Stimulated activated naive CD8-positive, alpha-beta T cell treated with anti-CD3 and anti-CD28 coated beads, Interleukin-15, Interleukin-2, amounts not matched to agents 100 ng/mL and 50 ng/mL, for 24 hours (primary cell): ENCODE measurements around the gene ESR1.
"Not testable (repeated sequence)": the region's sequence is repeated elsewhere in the genome, so short reads cannot be mapped to it uniquely, and the experiment has no call there.

Experiments
- H3K27ac Mint-ChIP-seq: one replicate; pipeline ENCODE4 v1.8.0; 2021; ENCODE audit warnings: mild to moderate bottlenecking, mixed read lengths
- H3K27me3 Mint-ChIP-seq: one replicate; pipeline ENCODE4 v1.8.0; 2021; ENCODE audit warnings: mixed read lengths
- H3K36me3 Mint-ChIP-seq: one replicate; pipeline ENCODE4 v1.8.0; 2021; ENCODE audit warnings: low read depth, mixed read lengths
- H3K4me1 Mint-ChIP-seq: one replicate; pipeline ENCODE4 v1.8.0; 2021; ENCODE audit warnings: low read depth, mixed read lengths
- H3K4me3 Mint-ChIP-seq: one replicate; pipeline ENCODE4 v1.8.0; 2021; ENCODE audit warnings: mild to moderate bottlenecking, mixed read lengths
- H3K9me3 Mint-ChIP-seq: one replicate; pipeline ENCODE4 v1.8.0; 2021; ENCODE audit warnings: mixed read lengths

ESR1 gene

DNA sequence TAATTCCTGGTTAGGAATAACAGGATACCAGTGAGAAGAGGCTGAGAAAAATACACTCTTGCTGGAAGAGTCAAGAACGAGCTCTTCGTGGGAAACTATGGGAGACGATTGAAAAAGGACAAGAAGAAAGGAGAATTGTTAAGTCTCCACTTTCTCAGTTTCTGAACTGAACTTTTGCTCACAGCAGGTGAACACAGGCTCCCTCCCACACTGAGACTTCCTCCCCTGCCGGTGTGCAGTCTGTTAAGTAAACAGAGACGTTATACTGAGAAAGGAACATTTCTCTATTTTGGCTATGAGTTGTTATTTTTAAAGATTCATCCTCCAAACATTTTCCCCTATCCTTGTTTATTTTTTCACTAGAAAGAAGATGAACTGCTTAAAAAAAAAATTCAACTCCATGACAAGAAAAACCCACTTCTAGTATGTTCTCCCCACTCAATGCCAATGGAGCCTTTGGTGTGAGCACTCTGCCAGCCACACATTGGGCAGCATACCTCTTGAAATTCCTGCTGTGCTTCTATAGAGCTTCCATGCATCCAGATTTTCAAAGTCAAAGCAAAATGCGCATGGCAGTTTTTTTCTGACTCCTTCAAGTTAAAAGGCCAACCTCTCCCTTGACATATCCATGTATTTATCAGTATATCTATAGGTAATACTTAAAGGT, 250.5 kb downstream of the ESR1 start:
- Mint-ChIP-seq H3K4me3 (no peak overlapping the region), H3K9me3 (no peaks in the 10 kb centered on the region), H3K36me3 (no peaks in the 10 kb centered on the region), H3K4me1 (no peaks in the 10 kb centered on the region), H3K27ac (no peak overlapping the region), H3K27me3 (peaks cover 4% of the 10 kb centered on the region)

DNA sequence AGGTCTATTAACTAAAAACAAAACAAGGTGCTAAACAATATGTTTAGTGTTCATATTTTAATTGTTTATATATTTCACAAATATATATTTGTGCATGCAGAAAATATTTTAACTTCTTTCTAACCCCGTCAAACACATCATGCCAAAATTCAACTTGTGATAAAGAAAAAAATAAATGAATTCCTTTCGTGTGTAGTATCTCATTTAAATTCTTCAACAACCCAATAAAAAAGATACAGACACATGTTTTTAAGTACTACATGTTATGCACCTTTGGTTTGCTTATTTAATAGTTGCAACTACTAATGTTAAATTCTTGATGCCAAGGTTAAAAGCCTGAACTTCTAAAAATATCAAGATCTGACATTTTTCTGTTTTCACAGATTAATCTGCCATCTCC, 252.4 kb downstream of the ESR1 start:
- Mint-ChIP-seq H3K9me3 (no peaks in the 10 kb centered on the region), H3K4me1 (no peaks in the 10 kb centered on the region), H3K27ac (no peak overlapping the region), H3K27me3 (peaks cover 4% of the 10 kb centered on the region), H3K4me3 (no peak overlapping the region), H3K36me3 (no peaks in the 10 kb centered on the region)

DNA sequence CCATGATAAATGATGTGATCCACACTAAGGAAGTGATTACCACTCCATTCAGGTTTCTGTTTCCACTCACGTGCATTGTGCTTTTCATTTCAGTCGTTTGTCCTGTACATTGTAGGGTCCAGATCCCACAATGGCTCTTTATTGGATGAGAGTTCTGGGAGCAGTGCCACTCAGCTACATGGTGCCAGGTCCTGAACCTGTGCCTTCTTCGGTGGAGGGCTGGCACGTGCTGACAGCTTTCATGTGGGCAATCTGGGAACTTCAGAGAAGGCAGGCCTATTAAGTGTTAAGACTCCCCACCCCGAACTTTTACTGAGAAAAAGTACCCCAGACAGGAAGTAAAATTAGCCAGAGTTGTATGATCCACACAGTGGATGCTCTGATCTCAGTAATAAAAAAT, 255.0 kb downstream of the ESR1 start:
- Mint-ChIP-seq H3K4me3 (no peak overlapping the region), H3K27me3 (peaks cover 4% of the 10 kb centered on the region), H3K27ac (no peak overlapping the region), H3K36me3 (no peaks in the 10 kb centered on the region), H3K4me1 (no peaks in the 10 kb centered on the region), H3K9me3 (no peaks in the 10 kb centered on the region)

DNA sequence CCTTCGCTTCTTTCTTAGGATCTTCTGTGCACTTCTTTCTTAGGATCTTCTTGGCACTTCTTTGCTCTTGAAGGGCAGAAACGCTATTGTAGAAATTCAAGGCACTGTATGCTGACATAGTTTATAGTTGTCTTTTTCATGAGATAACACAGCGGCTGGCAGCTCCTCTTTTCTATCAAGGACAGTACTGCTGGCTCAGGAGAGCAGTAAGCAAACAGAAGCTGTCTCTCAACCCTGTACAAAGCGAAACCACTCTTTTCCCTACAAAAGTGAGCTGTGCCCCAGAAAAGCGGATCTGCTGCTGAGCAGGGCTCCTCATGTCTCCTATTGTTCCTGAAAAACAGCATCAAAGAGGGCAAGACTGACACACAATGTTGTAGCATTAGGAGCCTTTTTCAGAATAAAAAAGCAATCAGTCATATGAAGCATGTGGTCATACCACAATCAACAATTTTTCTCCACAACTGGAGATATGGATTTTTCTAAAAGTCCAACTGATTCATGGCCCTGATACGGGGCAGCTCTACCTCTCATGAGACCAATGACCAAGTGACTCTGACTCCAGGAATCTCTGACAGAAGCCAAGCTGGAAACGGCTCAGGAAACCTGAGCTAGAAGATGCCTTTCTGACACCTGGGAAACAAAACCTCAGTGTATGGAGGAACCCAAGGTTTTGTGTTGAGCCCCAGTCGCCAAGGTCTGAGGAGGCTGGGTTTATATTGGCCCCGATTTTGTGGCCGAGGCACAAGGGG, 255.9 kb downstream of the ESR1 start:
- no peaks in the 10 kb centered on the region for H3K9me3 Mint-ChIP-seq
- H3K27ac Mint-ChIP-seq, result no peak overlapping the region
- no peak overlapping the region for H3K4me3 Mint-ChIP-seq
- H3K36me3 Mint-ChIP-seq, result no peaks in the 10 kb centered on the region
- H3K27me3 Mint-ChIP-seq, result peaks cover 4% of the 10 kb centered on the region
- no peaks in the 10 kb centered on the region for H3K4me1 Mint-ChIP-seq

DNA sequence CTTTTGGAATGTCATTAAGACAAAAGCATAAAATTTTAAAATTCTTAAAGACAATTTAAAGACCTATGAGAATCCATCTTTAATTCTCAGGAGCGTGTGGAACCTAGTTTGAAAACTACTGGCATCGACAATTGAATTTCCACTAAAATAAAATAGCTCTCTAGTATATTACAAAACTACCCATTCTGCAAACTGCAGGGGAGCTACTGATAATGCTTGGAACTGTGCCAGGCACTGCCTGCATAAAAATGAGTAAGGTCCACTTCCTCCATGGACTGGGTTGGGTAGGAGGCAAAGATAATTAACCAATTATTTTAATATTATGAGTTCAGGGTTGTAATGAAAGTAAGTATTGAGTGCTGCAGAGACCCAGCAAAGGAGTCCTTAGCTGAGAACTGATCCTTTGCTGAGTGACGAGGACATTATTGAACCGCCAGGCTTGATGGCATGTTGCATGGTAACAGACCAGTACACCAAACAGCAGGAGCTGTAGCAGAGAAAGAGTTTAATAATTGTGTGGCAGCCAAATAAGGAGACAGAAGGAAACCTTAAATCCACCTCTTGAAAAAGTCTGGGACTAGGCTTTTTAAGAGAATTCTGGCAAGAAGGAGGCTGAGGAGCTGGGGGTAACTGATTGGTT, 261.3 kb downstream of the ESR1 start:
- Mint-ChIP-seq H3K36me3 (no peaks in the 10 kb centered on the region), H3K27me3 (no peaks in the 10 kb centered on the region), H3K4me3 (no peak overlapping the region), H3K9me3 (no peaks in the 10 kb centered on the region), H3K27ac (no peak overlapping the region), H3K4me1 (no peaks in the 10 kb centered on the region)

DNA sequence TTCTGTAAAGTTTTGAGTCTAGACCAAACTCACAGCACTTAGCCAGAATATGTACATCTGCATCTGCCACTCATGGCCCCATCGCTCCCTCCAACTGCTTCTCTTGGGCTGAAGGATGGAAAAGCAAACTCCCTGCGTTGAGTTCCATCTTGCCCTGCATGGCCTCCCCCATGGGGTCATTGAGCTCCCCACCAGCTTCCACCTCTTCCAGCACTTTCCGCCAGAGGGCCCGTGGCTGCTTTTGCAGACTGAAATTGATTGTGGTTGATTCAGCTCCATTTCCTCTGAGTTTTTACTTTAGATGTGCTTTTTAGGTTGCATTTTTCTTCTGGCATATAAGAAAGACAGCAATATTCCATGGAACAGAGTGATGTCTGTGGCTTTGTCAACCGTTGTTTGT, 263.1 kb downstream of the ESR1 start:
- Mint-ChIP-seq H3K27ac (no peak overlapping the region), H3K36me3 (no peaks in the 10 kb centered on the region), H3K27me3 (peaks cover 5% of the 10 kb centered on the region), H3K4me1 (no peaks in the 10 kb centered on the region), H3K4me3 (no peak overlapping the region), H3K9me3 (peaks cover 7% of the 10 kb centered on the region)

DNA sequence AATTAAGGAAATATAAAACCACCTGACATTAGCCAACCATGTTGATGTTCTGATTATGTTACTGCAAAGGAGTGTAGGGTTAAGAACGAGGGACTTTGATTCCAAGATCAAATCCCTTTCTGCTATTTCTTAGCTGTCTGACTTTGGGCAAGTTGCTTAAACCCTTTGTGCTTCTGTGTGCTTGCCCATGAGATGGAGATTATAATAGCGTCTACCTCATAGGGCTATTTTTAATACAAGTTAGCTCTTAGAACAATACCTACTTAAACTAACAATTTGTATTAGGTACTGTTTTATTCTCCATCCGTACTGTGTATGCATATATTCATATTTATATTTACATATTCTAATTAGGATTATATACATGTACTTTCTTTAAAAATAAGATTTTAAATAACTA, 263.8 kb downstream of the ESR1 start:
- Mint-ChIP-seq H3K27me3 (peaks cover 7% of the 10 kb centered on the region), H3K36me3 (peaks cover 2% of the 10 kb centered on the region), H3K9me3 (peaks cover 12% of the 10 kb centered on the region), H3K27ac (no peak overlapping the region), H3K4me1 (no peaks in the 10 kb centered on the region), H3K4me3 (no peak overlapping the region)

DNA sequence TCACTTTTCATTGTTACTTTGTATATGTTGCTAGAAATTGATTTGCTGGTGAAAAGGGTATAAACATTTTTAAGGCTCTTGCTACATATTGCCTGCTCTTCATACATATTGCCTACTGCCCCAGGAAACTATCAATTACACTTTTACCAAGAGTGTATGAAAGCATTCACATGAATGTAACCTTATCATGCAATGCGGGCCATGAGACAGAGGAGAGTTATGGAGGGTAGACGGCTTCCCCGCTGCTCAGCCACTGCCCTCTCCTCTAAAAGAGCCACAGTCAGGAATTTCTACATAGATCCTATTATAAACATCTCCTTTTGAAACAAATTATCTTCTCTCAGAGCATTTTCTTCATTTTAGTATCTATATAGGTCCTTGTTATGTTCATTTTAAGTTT, 264.4 kb downstream of the ESR1 start:
- Mint-ChIP-seq H3K27ac (no peak overlapping the region), H3K9me3 (peaks cover 16% of the 10 kb centered on the region), H3K4me1 (no peaks in the 10 kb centered on the region), H3K27me3 (peaks cover 9% of the 10 kb centered on the region), H3K4me3 (no peak overlapping the region), H3K36me3 (peaks cover 8% of the 10 kb centered on the region)

DNA sequence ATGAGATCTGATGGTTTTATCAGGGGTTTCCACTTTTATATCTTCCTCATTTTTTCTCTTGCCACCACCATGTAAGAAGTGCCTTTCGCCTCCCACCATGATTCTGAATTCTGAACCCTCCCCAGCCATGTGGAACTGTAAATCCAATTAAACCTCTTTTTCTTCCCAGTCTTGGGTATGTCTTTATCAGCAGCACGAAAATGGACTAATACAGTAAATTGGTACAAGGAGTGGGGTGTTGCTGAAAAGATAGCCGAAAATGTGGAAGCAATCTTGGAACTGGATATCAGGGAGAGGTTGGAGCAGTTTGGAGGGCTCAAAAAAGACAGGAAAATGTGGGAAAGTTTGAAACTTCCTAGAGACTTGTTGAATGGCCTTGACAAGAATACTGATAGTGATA, 268.8 kb downstream of the ESR1 start:
- not testable (repeated sequence) for H3K27ac Mint-ChIP-seq, H3K4me3 Mint-ChIP-seq, H3K4me1 Mint-ChIP-seq, H3K36me3 Mint-ChIP-seq
- peaks cover 20% of the 10 kb centered on the region for H3K9me3 Mint-ChIP-seq
- peaks cover 27% of the 10 kb centered on the region for H3K27me3 Mint-ChIP-seq

DNA sequence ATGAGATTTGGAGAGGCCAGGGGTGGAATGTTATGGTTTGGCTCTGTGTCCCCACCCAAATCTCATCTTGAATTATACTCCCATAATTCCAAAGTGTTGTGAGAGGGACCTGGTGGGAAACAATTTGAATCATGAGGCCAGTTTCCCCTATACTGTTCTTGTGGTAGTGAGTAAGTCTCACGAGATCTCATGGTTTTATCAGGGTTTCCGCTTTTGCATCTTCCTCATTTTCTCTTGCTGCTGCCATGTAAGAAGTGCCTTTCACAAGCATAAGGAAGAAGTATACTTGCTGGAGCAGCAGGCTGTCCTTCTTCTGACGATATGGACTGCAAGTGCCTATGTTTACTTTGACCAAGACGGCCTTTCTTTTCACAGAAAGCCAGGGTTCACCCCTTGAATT, 270.5 kb downstream of the ESR1 start:
- H3K9me3 Mint-ChIP-seq, result peaks cover 20% of the 10 kb centered on the region
- H3K4me3 Mint-ChIP-seq, result no peak overlapping the region
- peaks cover 8% of the 10 kb centered on the region for H3K36me3 Mint-ChIP-seq
- H3K27me3 Mint-ChIP-seq, result peaks cover 27% of the 10 kb centered on the region
- no peaks in the 10 kb centered on the region for H3K4me1 Mint-ChIP-seq
- H3K27ac Mint-ChIP-seq, result no peak overlapping the region

DNA sequence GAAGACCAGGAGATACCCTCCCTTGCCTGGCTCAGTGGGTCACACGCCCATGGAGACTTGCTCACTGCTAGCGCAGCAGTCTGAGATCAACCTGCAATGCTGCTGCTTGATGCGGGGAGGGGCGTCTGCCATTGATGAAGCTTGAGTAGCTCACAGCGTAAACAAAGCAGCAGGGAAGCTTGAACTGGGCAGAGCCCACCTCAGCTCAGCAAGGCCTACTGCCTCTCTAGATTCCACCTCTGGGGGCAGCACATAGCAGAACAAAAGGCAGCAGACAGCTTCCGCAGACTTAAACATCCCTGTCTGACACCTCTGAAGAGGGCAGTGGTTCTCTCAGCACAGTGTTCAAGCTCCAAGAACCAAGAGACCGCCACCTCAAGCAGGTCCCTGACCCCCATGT, 271.3 kb downstream of the ESR1 start:
- Mint-ChIP-seq H3K4me1 (no peaks in the 10 kb centered on the region), H3K9me3 (peaks cover 20% of the 10 kb centered on the region), H3K4me3 (no peak overlapping the region), H3K27me3 (peaks cover 27% of the 10 kb centered on the region), H3K36me3 (peaks cover 8% of the 10 kb centered on the region), H3K27ac (no peak overlapping the region)

DNA sequence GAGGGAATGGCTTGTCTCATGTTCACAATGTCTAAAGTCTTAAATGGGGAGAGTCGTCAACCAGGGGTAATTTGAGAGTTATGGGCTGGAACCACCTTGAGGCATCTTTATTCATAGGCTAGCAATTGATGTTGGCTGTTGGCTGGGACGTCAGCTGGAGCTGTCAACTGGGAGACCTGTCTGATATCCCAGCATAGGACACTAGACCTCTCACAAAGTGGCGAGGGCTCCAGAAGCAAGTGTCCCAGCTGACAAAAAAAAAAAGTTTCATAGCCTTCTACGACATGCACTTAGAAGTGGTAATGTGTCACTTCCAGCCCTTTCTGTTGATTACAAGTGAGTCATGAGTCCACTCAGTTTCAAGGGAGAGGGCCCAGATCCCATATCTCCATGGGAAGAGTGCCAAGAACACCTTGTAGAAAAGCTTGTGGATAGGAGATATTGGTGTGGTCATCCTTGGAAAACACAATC, 278.0 kb downstream of the ESR1 start:
- H3K36me3 Mint-ChIP-seq, result no peaks in the 10 kb centered on the region
- H3K9me3 Mint-ChIP-seq, result no peaks in the 10 kb centered on the region
- no peak overlapping the region for H3K27ac Mint-ChIP-seq
- no peaks in the 10 kb centered on the region for H3K4me1 Mint-ChIP-seq
- no peak overlapping the region for H3K4me3 Mint-ChIP-seq
- H3K27me3 Mint-ChIP-seq, result peaks cover 8% of the 10 kb centered on the region

DNA sequence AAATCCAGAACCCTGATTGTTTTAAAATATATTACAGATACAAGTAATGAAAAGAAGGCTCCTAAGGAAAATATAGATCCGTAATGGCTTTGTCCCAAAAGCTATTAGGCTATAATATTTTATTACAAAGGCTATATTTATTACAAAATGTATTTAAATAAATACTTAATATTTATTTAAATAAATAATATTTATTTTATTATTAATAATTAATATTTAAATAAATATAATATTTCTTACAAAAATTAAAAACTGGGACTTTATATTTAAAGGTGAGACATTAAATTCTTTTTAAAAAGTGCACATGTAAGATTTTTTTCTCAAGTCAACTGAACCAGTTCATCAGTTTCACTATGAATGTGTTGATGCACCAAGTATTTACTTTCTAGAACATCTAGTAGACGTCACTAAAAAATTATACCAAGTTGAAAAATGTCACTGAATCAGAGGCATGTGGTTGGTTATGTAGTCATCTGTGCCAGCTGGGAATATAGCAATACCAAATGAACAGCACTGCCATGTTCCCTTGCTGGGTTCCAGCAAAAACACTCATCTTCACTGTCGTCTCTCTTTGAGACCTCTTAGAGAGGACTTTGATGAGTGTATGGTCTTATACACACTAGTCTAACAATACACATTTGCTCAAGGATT, 278.9 kb downstream of the ESR1 start:
- Mint-ChIP-seq H3K4me3 (no peak overlapping the region), H3K27me3 (no peaks in the 10 kb centered on the region), H3K9me3 (no peaks in the 10 kb centered on the region), H3K4me1 (no peaks in the 10 kb centered on the region), H3K36me3 (no peaks in the 10 kb centered on the region), H3K27ac (no peak overlapping the region)

DNA sequence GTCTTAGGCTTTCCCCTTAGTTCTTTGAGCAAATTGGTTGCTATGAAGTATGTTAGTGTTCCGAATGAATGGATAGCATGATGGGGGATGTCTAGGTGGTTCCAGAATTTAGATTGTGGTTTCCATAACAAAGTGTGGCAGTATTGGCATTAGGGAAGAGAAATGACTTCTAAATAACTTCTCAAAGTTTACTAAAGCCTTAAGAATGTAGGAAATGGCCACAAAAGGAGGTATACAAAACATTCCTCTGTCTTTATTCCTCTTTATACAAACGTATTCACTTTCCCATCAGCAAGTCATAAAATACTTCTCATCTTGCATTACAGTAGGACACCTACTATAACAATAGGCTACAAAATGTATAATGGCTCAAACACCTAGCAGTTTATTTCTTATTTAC, 279.6 kb downstream of the ESR1 start:
- no peaks in the 10 kb centered on the region for H3K27me3 Mint-ChIP-seq
- no peaks in the 10 kb centered on the region for H3K9me3 Mint-ChIP-seq
- no peaks in the 10 kb centered on the region for H3K36me3 Mint-ChIP-seq
- H3K4me3 Mint-ChIP-seq, result no peak overlapping the region
- no peaks in the 10 kb centered on the region for H3K4me1 Mint-ChIP-seq
- H3K27ac Mint-ChIP-seq, result no peak overlapping the region

DNA sequence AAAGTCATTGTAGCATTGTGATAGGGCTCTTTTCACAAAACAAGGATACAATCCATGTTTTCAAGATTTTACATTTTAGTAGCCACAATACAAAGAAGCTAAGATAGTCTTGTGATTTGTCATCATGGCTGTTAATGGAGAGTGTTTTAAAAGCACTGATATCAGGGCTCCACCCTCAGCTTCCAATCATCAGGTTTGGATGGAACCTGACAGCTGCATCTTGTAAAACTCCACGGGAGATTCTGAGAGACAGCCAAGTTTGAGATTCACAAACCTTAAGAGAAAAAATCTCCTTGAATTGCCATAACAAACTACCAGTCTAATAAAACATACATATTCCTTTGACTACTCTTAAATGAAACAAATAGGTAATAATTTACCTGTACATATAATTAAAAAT, 280.2 kb downstream of the ESR1 start:
- no peaks in the 10 kb centered on the region for H3K27me3 Mint-ChIP-seq
- H3K36me3 Mint-ChIP-seq, result no peaks in the 10 kb centered on the region
- H3K27ac Mint-ChIP-seq, result no peak overlapping the region
- no peak overlapping the region for H3K4me3 Mint-ChIP-seq
- no peaks in the 10 kb centered on the region for H3K4me1 Mint-ChIP-seq
- no peaks in the 10 kb centered on the region for H3K9me3 Mint-ChIP-seq
